AG04449 (cell line): ENCODE results near the gene PARP3.

Experiments used
- CTCF ChIA-PET: fragments of 350-600 bp; formaldehyde crosslinking; extraction: SDS; loops from one replicate; lab custom pipeline; 2021; ENCODE audit warnings: antibody characterized with exemption; lab: Yijun Ruan, JAX
- POLR2A ChIA-PET: fragments of 400-600, 350-600 bp; formaldehyde crosslinking; extraction: SDS; loops from one replicate; lab custom pipeline; 2020; ENCODE audit warnings: antibody characterized with exemption, inconsistent platforms; lab: Yijun Ruan, JAX
- DNase-seq: peaks from one replicate; pipeline ENCODE4 v3.0.0-alpha.2; 2010; ENCODE audit warnings: low read depth, low spot score
- H3K4me3 ChIP-seq: 2 replicates; pipeline ENCODE4 v1.5.1; 2011; ENCODE audit warnings: low read depth, mild to moderate bottlenecking, control low read depth, low read length
- TF ChIP-seq, protein P1 (sequence below): IDR thresholded peaks from one replicate; pipeline ENCODE4 v1.5.1; 2011; ENCODE audit warnings: mild to moderate bottlenecking, moderate library complexity, low read length, control low read depth, inconsistent platforms; ENCODE audit not compliant: insufficient read depth; ENCODE audit errors: missing control alignments

Gene PARP3

DNA sequence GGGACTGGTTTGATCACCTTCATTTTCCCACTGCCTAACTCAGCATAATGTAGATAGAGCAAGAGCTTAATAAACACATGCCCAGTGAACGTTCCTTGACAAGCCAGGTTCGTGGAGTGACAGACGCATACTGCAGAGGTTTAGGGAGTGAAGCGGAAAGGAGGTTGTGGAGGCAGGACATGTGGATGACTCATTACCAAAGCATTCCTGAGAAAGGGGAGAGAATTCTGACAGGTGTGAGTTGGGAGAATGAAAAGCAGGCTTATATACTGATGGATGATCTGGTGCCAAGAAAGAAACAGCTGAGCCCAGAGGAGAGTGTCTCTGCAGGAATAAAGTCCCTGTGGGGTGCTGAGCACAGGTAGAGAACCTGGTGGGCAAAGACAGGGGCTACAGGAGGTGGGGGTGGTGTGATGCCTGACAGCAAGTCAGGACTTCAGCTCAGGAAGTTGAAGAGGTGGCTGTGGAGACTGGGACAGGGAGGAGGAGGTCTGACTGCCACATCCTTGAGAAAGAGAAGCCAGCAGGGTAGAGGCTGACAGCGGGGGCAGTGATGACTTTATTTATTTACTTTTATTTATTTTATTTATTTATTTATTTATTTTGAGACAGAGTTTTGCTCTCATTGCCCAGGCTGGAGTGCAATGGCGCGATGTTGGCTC lies 55.9 kb downstream of the PARP3 start:
- POLR2A ChIA-PET, result interaction anchor here (0.6 to 0.7 kb wide), 2 partner anchors 142 to 147 kb away, joined by 3 to 4 read pairs; no protein-coding TSS in a partner anchor
- TF ChIP-seq, protein P1, sequence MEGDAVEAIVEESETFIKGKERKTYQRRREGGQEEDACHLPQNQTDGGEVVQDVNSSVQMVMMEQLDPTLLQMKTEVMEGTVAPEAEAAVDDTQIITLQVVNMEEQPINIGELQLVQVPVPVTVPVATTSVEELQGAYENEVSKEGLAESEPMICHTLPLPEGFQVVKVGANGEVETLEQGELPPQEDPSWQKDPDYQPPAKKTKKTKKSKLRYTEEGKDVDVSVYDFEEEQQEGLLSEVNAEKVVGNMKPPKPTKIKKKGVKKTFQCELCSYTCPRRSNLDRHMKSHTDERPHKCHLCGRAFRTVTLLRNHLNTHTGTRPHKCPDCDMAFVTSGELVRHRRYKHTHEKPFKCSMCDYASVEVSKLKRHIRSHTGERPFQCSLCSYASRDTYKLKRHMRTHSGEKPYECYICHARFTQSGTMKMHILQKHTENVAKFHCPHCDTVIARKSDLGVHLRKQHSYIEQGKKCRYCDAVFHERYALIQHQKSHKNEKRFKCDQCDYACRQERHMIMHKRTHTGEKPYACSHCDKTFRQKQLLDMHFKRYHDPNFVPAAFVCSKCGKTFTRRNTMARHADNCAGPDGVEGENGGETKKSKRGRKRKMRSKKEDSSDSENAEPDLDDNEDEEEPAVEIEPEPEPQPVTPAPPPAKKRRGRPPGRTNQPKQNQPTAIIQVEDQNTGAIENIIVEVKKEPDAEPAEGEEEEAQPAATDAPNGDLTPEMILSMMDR, result no peak
- no peak for DNase-seq
- CTCF ChIA-PET, result interaction anchor here (0.8 to 2.3 kb wide), 16 partner anchors 24 to 342 kb away, joined by 3 to 13 read pairs (median 4); partner anchors contain the start of gene ABHD14B
- no peak overlapping the region for H3K4me3 ChIP-seq
